Rectal smooth muscle tissue (tissue), 1 donor: Measurements from ENCODE around the gene FGFBP1.

Experiments used
- H3K27ac ChIP-seq: one replicate; pipeline ENCODE4 v1.7.0; 2013; ENCODE audit warnings: low read depth, low read length, inconsistent platforms
- H3K27me3 ChIP-seq: one replicate; pipeline ENCODE4 v1.7.0; 2013; ENCODE audit warnings: low read length; ENCODE audit not compliant: control insufficient read depth, insufficient read depth
- H3K36me3 ChIP-seq: one replicate; pipeline ENCODE4 v1.7.0; 2013; ENCODE audit warnings: low read length; ENCODE audit not compliant: control insufficient read depth, insufficient read depth
- H3K4me1 ChIP-seq: one replicate; pipeline ENCODE4 v1.7.0; 2013; ENCODE audit warnings: low read length; ENCODE audit not compliant: control insufficient read depth, insufficient read depth
- H3K4me3 ChIP-seq: one replicate; pipeline ENCODE4 v1.7.0; 2013; ENCODE audit warnings: low read length
- H3K9ac ChIP-seq: one replicate; pipeline ENCODE4 v1.7.0; 2013; ENCODE audit warnings: low read length

The FGFBP1 gene

DNA sequence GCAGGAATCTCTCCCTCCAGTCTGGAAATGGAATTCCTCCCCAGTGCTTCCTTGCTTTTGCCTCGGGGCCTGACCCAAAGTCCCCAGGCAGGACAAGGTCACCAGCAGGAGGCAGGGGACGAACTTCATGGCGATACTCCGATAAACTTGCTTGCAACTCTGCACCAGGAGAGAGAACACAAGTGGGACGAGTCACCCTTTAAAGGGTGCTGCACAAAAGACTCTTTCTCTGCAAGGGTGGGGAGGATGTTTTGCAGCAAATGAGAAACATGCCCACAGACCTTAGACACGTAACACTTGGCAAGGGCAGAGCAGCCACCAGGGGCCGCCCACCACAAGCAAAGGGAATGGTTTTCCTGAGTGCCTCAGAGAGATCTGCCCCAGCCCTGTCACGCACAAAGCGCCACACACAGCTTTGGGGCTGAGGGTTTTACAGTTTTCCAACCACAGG, 24.5 kb upstream of the FGFBP1 start, which contains the start of gene FGFBP2:
Gene FGFBP2 (minus strand): TSS at position 175 of the 451 bp plus-strand sequence. CDS start 46 bp downstream, at position 129.
- H3K27me3 ChIP-seq = no peaks in the 10 kb centered on the region
- H3K36me3 ChIP-seq = no peaks in the 10 kb centered on the region
- H3K9ac ChIP-seq = no peak within 1 kb of the TSS
- H3K4me1 ChIP-seq = peaks cover 2% of the 10 kb centered on the region
- no peak within 1 kb of the TSS for H3K27ac ChIP-seq
- H3K4me3 ChIP-seq = no peak within 1 kb of the TSS

DNA sequence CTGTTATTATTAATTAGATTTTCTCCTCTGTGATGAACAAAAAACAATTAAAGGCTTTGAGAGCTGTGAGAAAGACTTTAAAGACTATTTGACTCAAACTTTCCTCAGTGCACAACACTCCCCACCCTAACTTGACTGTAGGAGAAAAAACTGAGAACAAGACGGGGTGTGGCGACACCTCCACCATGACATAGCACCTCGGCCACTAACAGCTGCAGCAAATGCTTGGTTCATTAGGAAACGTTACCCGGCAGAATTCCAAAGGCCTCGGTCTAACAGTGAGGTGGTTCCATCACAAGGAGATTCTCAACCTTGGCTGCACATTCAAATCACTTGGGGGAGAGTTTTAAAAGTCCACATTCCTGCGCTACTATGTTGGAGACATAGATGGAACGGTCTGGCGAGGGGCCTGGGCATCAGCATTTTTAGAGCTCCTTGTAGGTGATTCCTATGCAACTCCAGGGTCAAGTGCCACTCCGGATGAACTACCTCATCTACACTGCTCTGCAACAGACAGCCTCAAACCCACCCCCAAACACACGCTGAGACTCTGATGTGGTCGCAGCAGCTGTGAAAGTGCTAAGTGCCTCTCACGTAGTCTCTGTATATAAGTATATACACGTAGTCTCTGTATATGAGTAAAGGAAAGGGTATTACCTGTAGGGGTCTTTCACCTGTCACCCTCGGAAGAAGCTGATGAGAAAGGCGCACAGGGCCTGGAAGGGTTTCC, 23.4 kb upstream of the FGFBP1 start:
- Histone ChIP-seq H3K27me3 (no peaks in the 10 kb centered on the region), H3K9ac (no peak overlapping the region), H3K4me3 (no peak overlapping the region), H3K36me3 (no peaks in the 10 kb centered on the region), H3K27ac (no peak overlapping the region), H3K4me1 (peaks cover 2% of the 10 kb centered on the region)

DNA sequence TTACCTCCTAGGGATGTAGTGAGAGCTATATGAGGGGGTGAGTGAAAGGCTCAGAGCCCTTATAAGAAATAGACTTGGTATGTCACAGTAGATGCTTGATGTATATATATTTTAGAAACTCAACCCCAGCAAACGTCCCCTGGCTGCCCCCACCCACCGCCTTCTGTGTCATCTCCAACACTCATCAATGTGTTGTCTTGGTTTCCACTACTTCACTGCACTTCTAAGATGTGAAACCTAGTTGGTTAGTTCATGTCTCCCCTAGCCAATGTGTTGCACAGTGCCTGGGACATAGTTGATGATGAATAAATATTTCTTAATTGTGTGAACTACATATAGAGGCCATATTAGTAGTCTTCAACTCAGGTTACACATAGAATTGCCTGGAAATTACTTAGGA, 20.0 kb upstream of the FGFBP1 start:
- H3K27ac ChIP-seq = no peak overlapping the region
- H3K4me3 ChIP-seq = no peak overlapping the region
- H3K9ac ChIP-seq = no peak overlapping the region
- H3K36me3 ChIP-seq = no peaks in the 10 kb centered on the region
- peaks cover 2% of the 10 kb centered on the region for H3K4me1 ChIP-seq
- no peaks in the 10 kb centered on the region for H3K27me3 ChIP-seq

DNA sequence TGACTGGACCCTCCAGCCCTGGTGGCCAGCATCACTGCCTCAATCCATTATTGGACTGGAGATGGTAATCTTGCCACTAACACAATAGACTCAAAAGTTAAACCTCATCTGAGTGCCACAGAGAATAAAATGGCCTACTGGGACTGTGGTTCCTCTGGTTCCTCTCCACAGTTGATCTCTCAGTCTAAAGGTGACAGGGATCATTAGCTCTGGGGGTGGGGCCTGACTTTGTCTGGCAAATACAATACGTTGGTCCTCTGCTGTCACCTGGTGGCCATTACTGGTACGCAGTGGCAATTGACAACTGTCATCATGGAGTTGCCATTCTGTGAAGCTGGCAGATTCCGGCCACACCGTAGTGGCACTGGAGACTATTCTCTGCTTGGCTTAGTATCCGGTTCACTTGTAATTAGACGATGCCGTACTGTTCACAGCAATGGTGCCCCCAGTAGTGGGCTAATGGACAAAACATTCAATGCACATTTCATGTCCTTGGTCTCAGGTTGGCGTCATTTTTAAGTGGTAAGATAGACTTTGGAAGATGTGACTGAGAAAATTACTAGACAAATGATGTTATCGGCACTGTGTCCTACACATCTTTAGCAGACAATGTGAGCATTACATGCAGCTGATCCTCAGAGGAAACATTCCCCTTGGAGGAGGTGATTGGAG, 17.8 kb upstream of the FGFBP1 start:
- H3K27me3 ChIP-seq = no peaks in the 10 kb centered on the region
- H3K27ac ChIP-seq = no peak overlapping the region
- H3K4me3 ChIP-seq = no peak overlapping the region
- H3K9ac ChIP-seq = no peak overlapping the region
- no peaks in the 10 kb centered on the region for H3K4me1 ChIP-seq
- H3K36me3 ChIP-seq = no peaks in the 10 kb centered on the region

- no peaks in the 10 kb centered on the region for H3K36me3 ChIP-seq
- no peak overlapping the region for H3K4me3 ChIP-seq
Measured at GRCh38 chr4:15955670-15956069, 17.1 kb upstream of the FGFBP1 start.

GRCh38 chr4:15953625-15954024, 15.1 kb upstream of the FGFBP1 start:
- H3K27ac ChIP-seq = no peak overlapping the region
- H3K9ac ChIP-seq = no peak overlapping the region
- H3K36me3 ChIP-seq = no peaks in the 10 kb centered on the region
- no peaks in the 10 kb centered on the region for H3K4me1 ChIP-seq
- H3K27me3 ChIP-seq = no peaks in the 10 kb centered on the region
- no peak overlapping the region for H3K4me3 ChIP-seq

More at GRCh38 chr4:15955670-15956069, 17.1 kb upstream of the FGFBP1 start:
- H3K9ac ChIP-seq = no peak overlapping the region
- no peak overlapping the region for H3K27ac ChIP-seq
- H3K27me3 ChIP-seq = no peaks in the 10 kb centered on the region
- no peaks in the 10 kb centered on the region for H3K4me1 ChIP-seq

DNA sequence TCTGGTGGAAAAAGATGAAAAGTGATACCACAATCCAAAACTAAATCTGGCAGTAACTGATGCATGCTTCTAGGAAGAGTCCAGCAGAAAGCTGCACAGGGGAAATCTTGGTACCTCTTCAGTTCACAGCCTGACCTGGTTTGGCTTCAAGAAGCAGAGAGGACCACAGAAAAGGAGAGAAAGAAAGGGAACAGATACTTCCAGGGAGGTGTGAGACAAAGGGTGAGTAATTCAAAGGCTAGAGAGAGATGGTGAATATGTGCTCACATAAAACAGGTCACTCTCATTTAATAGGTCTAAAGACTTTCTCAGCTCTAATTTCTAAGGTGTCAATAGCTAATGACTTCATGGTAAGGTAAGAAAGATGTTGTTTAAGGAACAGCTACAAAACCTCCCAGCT, 13.2 kb upstream of the FGFBP1 start:
- no peaks in the 10 kb centered on the region for H3K27me3 ChIP-seq
- no peak overlapping the region for H3K9ac ChIP-seq
- no peak overlapping the region for H3K27ac ChIP-seq
- H3K4me3 ChIP-seq = no peak overlapping the region
- H3K36me3 ChIP-seq = no peaks in the 10 kb centered on the region
- no peaks in the 10 kb centered on the region for H3K4me1 ChIP-seq

DNA sequence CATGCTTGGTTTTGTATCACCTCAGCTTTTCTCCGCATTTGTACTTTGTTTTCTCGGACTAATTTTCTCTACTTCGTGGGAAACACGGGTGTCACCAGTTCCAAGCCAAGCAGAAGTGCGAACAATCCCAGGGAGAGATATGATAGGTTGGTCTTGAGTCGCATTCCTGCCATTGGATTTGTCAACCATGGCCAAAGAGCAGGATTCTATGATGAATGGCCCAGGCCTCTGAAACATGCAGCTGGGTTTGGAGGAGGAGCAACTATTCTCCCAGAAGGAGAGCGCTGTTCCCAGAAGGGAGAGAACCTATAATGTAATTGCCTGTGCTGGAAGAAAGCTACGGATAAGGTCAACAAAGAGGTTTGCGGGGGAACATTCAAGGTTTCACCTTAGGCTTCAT, 10.3 kb upstream of the FGFBP1 start:
- H3K4me1 ChIP-seq = no peaks in the 10 kb centered on the region
- H3K36me3 ChIP-seq = no peaks in the 10 kb centered on the region
- H3K27ac ChIP-seq = no peak overlapping the region
- H3K9ac ChIP-seq = no peak overlapping the region
- H3K4me3 ChIP-seq = no peak overlapping the region
- H3K27me3 ChIP-seq = no peaks in the 10 kb centered on the region

GRCh38 chr4:15947684-15948083, 9.1 kb upstream of the FGFBP1 start:
- Histone ChIP-seq H3K27me3 (no peaks in the 10 kb centered on the region), H3K36me3 (no peaks in the 10 kb centered on the region), H3K4me3 (no peak overlapping the region), H3K27ac (no peak overlapping the region), H3K4me1 (no peaks in the 10 kb centered on the region), H3K9ac (no peak overlapping the region)

DNA sequence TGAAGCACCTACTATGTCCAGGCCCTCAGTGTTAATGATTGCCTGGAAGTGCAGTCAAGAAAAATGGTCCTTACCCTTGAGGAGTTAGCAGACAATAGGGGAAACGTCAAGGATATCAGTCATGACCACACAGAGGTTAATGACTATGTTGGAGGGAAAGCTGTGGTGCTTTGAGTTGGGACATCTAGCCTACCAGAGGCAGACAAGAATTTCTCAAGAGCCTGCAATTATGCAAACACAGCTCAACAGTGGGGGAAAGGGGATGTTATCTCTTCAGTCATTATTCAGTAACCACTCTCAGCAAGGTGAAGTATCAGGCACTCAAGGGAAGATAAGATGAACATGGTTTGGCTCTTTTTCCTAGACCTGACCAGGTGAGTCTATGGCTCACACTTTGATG, 7.0 kb upstream of the FGFBP1 start:
- no peak overlapping the region for H3K27ac ChIP-seq
- H3K4me3 ChIP-seq = no peak overlapping the region
- no peaks in the 10 kb centered on the region for H3K36me3 ChIP-seq
- no peak overlapping the region for H3K9ac ChIP-seq
- no peaks in the 10 kb centered on the region for H3K27me3 ChIP-seq
- no peaks in the 10 kb centered on the region for H3K4me1 ChIP-seq

DNA sequence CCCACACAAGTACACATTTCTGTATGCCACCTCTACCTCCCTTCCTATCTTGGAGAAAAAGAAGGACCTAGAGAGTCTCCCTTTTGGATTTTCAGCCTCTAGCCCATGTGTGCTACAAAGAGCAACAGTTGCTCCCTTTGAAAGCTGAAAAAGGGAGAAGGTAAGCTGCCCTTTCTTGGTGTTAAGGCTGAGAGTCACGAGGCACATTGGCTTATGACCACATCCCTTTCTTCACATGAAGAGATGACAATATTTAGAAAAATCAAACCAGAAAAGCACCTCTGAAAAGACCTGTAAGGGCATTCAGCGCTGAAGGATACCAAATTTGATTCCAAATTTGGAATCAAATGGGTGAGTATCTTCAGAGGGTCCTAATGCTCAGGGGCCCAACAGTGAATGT, 6.4 kb upstream of the FGFBP1 start:
- Histone ChIP-seq H3K27me3 (no peaks in the 10 kb centered on the region), H3K9ac (no peak overlapping the region), H3K27ac (no peak overlapping the region), H3K4me3 (no peak overlapping the region), H3K4me1 (no peaks in the 10 kb centered on the region), H3K36me3 (no peaks in the 10 kb centered on the region)

GRCh38 chr4:15942283-15942682, 3.7 kb upstream of the FGFBP1 start:
- Histone ChIP-seq H3K4me3 (no peak overlapping the region), H3K36me3 (no peaks in the 10 kb centered on the region), H3K27ac (no peak overlapping the region), H3K27me3 (no peaks in the 10 kb centered on the region), H3K9ac (no peak overlapping the region), H3K4me1 (no peaks in the 10 kb centered on the region)

- Histone ChIP-seq H3K4me1 (no peaks in the 10 kb centered on the region), H3K4me3 (no peak overlapping the region), H3K27me3 (no peaks in the 10 kb centered on the region), H3K9ac (no peak overlapping the region), H3K36me3 (no peaks in the 10 kb centered on the region), H3K27ac (no peak overlapping the region)
Measured at GRCh38 chr4:15938182-15938581, 358 bp downstream of the FGFBP1 start.
